GM18502 (cell line): ENCODE measurements around the gene PRR7.

Source experiments
- ATAC-seq: cut with Tn5 transposase; IDR thresholded peaks from one replicate; pipeline ENCODE4 v1.9.1; 2021; ENCODE audit warnings: mild to moderate bottlenecking; ENCODE audit not compliant: unreplicated experiment, poor library complexity

The PRR7 gene

GRCh38 chr5:177462021-177462670, 15.5 kb downstream of the PRR7 start:
- ATAC-seq, result no peak

- no peak for ATAC-seq
Observed at GRCh38 chr5:177465044-177465443, 18.4 kb downstream of the PRR7 start.

- no peak for ATAC-seq
Observed at GRCh38 chr5:177466861-177467260, 20.2 kb downstream of the PRR7 start.

DNA sequence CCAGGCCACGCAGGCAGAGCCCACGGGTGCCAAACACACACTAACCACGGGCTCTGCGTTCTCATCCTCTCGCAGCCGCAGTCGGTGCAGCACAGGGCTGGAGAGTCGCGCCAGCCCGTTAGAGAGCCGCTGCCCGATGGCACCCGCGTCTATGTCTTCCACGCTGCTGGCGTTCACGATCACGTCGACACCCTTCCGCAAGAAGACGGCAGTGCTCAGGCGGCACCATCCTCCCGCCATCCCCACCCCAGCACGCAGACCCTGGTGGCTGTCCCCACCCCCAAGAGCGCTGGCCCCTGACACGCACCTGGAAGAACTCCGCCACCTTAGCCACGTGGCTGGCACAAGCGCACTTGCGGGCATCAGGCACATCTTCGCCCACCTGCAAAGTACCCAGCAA, 20.8 kb downstream of the PRR7 start:
- ATAC-seq, result no peak

DNA sequence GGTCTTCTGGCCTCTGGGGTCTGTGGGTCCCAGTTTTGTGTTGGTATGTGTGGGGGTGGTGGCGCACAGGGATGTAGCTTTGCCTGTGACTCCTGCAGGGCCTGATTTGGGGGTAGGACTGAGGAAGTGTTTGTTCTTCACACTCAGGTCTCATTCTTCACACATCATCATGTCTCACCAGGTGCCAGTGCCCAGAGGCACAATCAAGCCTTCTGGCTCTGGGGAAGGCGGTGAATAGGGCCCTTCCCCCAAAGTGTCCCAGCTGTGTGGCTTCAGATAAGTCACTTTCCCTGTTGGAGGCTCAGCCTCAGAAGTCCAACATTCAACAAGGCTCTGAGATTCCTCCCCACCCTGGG, 21.7 kb downstream of the PRR7 start:
- ATAC-seq, result no peak

DNA sequence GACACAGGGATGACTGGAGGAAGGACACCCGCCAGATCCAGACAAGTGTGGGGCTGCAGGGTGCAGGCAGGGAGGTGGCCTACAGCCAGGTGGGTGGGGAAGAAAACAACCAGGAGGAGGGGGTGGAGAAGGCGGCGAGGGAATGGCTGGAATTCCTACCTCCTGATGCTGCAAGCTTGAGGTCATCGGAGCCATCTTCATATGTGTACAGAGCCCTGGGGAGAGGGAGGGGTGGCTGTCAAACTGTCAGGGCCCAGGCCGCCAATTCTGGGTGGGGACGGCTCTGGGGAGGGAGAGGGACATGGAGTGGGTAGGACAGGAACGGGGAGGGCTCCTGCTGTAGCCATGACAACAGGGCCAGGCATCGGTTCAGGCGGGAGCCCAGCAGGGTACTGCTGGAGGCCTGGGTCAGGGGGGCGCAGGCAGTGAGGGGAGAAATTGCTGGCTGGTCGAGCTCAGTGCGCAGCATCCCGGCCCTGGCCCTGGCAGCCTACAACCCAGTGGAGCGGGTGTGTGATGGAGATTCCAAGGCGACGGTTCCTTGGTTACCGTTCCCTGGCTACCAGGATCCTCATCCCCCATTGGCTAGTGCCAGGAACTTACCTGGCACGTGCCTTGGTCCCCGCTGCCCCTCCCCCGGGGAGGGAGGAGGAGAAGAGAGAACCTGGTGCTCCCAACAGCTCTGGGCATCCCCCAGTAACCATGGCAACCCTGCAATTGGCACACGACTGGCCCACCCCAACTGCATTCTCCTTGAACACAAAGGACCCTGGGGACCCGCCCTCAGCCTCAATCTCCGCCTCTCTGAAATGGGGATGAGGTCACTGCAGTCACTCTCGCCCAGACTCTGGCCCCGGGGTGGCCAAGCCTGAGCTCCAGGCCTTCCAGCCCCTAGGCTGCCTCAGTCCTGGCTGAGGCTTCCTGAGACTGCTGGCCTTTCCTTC, 22.3 kb downstream of the PRR7 start:
- no peak for ATAC-seq

DNA sequence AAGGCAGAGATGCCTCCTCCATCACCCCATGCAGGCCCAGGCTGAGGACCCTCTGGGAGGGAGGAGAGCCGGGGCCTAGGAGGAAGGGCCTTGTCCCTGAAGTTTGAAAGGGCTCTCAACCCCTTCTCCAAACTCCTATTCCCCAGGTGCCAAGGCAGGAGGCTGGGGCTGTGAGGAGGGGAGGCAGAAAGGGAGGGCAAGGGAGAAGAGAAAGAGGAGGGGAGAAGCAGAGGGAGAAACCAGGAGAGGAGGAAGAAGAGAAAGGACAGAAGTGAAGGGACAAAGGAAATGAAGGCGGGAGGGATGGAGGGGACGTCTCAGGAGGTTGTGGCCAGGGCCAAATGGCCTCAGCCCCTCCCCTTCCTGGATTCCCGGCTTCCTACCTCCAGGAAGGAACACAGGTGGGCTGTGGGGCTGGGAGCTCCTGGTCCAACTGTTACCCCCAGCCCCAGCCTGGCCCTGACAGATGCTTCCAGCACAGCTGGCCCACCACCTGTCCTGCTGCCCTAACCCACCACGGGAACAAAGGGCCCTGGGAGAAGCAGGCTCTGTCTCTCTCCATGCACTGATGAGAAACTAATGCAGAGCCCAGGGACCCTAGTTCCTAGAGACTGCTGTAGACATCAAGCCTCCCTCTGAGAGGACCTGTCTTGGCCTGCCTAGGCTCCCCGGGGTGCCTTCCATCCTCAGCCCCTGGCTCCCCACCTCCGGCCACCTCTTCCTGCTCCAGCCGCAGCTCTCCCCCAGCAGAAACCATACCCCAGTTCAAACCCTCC, 23.3 kb downstream of the PRR7 start:
- no peak for ATAC-seq

GRCh38 chr5:177470759-177471536, 24.3 kb downstream of the PRR7 start:
- no peak for ATAC-seq

- no peak for ATAC-seq
Observed at GRCh38 chr5:177471610-177472356, 25.2 kb downstream of the PRR7 start.

GRCh38 chr5:177472460-177473442, 26.1 kb downstream of the PRR7 start:
- ATAC-seq, result no peak

DNA sequence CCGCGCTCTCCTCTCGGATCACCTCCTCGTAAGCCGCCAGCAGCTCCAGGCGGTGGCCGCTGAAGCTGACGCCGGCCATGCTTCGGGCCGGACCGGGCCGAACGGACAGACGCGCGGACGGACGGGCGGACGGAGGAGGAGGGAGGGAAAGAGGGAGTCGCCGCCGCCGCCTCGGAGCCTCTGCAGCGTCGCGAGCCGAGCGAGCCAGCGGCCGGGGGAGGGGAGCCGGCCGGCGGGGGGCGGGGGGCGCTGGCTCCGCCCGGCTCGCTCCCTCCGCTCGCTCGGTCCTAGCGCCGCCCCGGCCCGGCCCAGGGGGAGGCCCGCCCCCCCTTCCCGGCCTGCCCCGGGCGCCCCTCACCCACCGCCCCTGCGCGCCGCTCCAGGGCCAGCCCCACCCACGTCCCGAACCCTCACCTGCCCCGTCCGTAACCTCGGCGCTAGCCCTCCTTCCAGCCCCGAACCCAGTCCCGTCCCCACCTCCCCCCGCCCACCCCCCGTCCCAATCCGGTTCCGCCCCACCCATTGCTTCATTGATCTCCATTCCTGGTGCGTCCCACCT, 26.9 kb downstream of the PRR7 start, which contains the start of gene DBN1:
Gene DBN1, minus strand, starts transcription at position 192 of the 559 bp plus-strand sequence. Its CDS starts 113 bp downstream, at position 79.
- ATAC-seq, result no peak

DNA sequence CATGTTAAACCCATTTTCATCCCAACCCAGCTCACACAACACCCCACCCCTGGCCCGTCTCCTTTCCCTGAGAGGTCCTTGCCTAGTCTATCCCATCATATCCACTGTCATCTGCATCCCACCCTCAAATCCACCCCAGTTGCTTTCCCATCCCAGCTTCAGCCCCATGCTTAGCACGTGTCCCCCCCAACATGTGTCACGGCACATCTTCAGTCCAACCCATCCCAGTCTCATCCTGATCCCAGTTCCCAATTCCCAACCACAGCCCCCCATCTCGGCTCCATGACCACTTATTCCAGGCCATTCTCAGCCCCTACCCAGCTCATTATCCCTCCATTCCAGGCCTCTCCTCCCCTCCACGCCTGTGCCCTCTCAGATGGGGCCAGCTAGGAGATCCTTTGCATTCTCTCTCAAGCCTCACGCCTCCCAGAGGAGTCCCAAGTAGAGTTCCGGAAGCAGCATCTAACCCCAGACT, 27.4 kb downstream of the PRR7 start:
- ATAC-seq, result no peak

DNA sequence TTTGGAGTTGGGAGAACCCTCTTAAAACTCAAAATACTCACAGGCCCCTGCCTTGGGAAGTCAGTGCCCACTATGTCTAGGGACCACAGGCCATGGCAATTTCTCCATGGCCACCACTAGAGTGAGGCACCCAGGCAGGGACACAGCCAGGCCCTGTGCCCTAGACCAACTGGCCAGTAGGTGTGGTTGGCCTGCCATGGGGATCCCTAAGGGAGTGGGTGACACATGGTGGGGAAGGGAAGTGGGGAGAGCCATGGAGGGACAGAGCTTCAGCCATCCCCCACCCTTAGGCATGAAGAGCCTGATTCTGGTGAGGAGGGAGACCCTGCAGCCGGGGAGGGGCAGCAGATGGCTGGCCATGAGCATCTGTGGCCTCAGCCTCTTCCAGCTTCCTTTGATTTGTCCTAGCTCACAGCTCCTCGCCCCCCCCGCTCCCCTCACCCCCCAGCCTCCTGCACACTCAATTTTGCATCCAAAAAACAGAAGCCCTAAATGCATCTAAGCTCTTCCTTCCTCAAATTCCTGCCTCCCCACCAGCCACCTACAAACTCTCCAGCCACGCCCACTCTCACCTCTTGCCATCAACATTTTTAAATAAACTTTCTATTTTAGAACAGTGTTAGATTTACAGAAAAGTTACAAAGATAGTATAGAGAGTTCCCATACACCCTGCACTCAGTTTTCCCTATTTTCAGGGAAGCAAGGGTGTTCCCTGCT, 28.4 kb downstream of the PRR7 start:
- ATAC-seq, result no peak

- ATAC-seq, result no peak
Observed at GRCh38 chr5:177475563-177476427, 29.2 kb downstream of the PRR7 start.

DNA sequence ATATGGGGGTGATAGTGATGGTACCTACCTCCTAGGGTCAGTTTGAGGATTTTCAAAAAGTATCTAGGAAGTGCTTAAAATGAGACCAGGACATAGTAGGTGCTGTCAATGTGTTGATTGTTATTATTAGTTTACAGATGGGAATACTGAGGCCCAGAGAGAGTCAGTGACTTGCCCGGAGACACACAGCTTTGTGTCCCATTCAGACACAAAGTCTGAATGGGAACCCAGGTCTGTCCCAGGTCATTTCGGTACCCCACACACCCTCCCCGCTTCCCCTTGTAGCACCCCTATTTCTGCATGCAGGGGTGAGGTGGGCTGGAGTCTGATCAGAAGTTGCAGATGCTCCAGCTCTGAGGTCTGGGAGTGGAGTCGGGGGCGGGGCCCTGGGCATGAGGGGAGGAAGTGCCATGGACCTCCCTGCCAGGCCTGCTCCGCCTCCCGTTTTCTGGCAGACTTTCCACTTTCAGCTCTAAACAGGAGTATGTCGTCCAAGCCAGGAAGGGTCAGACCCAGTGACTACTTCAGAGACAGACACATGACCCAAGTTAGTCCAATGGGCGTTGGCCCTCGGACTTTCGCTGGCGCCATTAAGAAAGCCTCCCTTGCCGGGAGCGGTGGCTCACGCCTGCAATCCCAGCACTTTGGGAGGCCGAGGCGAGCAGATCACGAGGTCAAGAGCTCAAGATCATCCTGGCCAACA, 30.1 kb downstream of the PRR7 start:
- no peak for ATAC-seq
